NCI-H2171 treated with DMSO at 0.1 percent for 48 hours (cell line): ENCODE data around the gene ZNF398.

Source experiments
- DNase-seq: peaks from one replicate; lab custom pipeline; 2025; lab: John Stamatoyannopoulos, UW

The ZNF398 gene

DNA sequence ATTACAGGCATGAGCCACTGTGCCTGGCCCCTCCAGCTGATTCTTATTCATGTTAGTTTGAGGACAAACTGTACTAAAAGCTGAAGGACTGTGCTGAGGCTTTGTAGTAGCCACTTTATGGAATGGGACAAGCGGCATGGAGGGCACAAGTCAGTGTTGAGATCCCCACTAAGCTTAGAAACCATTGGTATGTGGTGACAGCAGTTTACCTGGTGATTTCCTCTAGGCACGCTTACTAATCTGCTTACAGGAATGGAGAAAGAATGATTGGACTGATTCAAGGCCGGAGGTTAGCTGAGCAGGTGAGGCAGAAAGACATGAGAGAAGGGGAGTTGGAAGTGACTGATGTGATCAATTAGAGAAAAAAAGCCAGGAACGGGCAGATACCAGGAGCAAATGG is 3.7 kb downstream of the ZNF398 start:
- no peak for DNase-seq

DNA sequence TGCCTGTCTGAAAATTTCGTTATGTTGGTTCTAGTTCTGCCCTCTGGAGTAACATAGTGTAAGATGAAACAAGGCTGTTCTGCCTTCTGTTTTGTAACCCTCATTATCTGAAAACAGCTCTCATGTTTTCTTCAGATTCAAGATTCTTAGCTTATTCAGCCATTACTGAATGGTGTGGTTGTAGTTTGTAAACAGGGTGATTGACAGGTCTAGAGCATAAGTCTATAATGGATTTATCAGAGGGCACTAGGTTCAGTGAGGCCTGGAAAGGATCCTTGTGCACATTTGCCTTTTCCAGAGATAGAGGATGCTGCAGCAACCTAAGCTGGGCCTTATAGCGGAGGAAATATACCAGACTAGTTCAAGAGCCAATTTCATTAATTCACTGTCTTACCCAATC is 6.1 kb downstream of the ZNF398 start:
- no peak for DNase-seq

DNA sequence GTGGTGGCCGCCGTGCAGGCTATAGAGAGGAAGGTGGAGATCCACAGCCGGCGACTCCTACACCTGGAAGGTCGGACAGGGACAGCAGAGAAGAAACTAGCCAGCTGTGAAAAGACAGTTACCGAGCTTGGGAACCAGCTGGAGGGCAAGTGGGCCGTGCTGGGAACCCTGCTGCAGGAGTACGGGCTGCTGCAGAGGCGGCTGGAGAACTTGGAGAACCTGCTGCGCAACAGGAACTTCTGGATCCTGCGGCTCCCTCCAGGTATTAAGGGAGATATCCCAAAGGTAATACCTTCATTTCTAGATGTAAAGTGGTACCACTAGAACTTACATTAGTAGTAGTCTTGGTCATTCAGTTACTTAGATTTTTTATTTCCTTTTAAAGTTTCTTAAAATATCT is 6.8 kb downstream of the ZNF398 start:
- no peak for DNase-seq

DNA sequence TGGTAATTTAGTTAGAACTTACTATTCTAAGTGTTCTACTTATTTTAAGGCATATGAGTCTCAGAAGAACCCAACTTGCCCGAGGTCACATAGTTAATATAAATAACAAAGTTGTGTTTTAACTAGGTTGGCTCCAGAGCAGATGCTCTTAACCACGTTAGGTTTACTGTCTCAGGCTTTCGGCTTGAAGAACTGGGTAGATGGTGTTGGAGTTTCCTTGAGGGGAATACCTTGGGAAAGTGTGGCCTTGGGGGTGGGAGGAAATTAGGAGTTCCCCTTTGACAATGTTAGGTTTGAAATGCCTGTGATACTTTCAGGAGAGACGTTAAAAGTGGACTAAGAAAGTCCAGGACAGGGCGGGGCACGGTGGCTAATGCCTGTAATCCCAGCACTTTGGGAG is 9.6 kb downstream of the ZNF398 start:
- DNase-seq = no peak

DNA sequence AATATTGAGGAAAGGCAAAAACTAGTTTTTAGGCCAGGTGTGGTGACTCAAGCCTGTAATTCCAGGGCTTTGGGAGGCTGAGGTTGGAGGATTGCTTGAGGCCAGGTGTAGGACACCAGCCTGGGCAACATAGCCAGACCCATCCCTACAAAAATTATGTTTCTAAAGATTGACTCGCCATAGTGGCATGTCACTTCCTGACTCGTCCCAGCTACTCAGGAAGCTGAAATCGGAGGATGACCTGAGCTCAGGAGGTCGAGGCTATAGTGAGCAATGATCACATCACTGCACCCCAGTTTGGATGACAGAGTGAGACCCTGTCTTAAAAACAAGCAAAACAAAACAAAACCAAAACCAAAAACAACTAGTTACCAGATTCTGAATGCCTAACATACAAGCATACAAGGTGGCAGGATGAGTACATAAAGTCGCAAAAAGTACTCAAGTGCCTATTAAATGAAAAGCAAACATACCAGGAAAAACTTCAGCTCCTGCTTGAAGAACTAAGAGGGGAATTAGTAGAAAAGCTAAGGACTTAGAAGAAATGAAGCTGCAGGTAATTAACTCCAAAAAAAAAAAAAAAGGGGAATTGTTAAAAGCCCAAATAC is 14.1 kb downstream of the ZNF398 start:
- no peak for DNase-seq

DNA sequence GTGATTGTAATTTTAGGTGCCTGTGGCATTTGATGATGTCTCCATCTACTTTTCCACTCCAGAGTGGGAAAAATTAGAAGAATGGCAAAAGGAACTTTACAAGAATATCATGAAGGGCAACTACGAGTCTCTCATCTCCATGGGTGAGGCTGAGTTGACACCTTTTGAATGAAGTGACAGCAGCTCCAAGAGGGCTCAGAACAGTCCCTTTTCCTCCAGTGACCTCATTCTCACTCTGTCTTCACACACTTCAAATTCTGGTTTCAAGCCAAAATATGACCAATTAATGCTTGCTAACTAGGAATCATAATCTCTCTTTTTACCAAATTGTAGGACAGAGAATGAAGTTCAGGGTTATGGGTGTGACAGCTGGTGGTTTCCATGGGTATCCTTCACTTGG is 18.9 kb downstream of the ZNF398 start:
- no peak for DNase-seq

DNA sequence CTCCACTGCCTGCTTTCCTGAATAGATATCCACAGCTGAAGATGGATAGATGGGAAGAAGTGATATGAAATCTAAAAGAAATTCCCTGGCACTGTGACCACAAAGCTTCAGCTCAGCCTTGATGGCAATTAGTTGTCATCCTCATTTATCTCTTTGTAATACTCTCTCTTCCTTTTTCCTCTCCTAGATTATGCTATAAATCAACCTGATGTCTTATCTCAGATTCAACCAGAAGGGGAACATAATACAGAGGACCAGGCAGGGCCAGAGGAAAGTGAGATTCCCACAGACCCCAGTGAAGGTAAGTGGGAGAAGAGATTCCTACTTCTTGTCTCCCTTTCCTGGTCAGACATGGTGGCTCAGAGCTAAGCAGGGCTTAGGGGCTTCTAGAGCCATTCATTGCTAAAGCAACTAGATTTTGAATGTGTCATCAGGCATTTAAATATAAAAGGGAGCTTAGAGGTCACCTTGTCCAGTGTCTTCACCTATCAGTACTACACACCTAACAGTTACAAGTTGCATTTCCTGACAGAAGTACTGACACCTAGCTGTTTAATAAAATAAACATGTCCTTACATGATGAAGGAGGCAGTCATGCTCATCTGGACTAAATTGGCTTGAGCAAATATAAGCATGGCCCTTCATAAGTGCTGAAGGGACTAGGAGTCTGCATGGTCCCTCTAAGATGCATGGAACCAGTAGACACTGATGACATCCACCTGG is 19.5 kb downstream of the ZNF398 start:
- DNase-seq = no peak

DNA sequence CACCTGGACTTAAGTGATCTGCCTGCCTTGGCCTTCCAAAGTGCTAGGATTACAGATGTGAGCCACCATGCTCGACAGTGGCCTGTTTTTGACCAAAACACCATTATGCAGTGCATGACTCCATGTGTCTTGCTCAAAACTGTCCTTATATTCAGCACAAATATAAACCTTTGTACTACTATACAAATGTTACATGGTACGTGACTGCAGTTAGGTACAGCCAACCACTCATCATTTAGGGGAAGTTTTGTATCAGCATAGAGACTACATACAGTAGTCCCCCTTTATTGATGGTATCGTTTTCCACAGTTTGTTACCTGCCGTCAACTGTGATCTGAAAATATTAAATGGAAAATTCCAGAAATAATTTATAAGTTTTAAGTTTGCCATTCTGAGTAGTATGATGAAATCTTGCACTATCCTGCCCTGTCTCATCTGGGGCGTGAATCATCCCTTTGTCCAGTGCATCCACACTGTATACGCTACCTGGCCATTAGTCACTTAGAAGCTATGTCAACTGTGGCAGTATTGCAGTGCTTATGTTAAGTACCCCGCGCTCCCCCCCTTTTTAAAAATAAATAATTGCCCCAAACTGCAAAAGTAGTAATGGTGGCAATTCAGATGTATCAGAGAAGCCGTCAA is 24.8 kb downstream of the ZNF398 start:
- DNase-seq = no peak

DNA sequence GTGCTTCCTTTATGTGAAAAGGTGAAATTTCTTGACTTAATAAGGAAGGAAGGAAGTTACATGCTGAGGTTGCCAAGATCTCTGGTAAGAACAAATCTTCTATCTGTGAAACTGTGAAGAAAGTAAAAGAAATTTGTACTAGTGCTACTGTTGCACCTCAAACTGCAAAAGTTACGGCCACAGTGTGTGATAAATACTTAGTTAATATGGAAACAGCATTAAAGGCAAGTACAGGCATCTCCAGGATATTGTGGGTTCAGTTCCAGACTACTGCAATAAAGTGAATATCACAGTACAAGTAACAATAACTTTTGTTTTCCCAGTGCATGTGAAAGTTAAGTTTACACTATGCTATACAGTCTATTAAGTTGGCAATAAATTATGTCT is 25.3 kb downstream of the ZNF398 start:
- DNase-seq = no peak

DNA sequence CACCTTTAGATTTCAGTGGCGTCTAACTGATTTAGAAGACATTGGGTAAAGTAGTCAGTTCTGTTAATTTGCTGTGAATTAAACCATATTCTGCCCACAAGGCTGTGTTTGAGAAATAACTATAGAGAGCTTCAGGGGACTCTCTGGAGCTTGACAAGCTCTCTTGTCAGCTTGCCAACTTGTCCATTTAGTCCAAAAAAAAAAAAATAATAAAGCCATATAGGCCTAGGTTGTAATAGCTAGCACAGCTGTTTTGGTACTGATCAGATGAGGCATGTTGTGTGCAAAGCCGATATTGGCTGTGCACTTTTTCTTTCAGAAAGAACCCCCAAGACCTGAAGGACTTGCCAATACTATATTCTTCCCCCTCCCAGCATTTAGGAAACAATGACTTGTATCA is 27.9 kb downstream of the ZNF398 start:
- DNase-seq = peak; percentile 69

DNA sequence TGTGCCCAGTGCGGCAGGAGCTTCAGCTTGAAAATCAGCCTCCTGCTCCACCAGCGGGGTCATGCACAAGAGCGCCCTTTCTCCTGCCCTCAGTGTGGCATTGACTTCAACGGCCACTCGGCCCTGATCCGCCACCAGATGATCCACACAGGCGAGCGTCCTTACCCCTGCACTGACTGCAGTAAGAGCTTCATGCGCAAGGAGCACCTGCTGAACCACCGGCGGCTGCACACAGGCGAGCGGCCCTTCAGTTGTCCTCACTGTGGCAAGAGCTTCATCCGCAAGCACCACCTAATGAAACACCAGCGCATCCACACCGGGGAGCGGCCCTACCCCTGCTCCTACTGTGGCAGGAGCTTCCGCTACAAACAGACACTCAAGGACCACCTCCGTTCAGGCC is 32.0 kb downstream of the ZNF398 start:
- DNase-seq = no peak

DNA sequence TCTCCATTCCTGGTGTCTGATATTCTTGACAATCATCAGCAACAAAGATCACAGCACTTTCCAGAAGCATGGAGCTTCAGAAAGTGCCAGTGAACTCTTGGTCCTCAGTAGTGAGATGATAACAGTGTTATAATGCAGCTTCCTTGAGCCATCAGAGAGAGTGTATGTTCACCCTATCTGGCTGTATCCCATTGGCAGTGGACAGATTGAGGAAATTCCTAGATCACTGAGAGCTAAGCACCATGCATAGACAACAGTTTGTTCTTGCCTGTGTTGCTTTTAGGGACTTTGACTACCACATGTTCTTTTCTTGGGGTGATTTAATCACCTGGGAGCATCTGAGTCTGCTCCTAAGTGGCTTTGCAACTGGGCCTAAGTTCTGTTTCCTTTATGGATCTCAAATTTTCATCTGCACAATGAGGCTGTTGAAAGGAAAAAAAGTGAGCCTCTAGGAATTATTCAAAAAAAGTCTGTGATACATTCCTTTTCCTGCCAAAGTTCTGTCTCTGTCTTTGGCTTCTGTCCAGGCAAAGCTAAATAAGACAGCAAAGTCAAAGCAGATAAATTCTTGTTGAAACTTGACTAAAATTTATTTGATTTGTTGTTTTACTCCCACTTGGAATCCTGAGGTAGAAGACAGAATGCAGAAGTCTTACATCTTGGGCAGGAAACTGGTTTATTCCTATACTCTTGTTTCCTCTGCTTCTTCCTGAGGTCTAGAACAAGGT is 33.6 kb downstream of the ZNF398 start:
- DNase-seq = no peak

DNA sequence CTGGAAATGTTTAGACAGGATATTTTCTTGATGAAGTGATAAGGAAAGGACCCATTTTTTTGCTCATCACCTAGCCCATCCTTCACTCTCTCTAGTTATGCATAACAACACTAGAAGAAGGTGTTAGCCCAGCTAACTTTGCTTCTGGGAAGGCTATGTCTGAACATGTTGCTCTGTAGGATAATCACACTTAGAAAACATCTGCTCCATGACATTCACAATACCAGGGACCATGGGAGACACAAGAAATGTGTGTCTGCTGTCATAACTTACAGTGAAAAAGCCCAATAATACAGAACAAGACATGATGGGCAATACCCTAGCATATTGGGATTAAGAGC is 34.2 kb downstream of the ZNF398 start:
- no peak for DNase-seq

DNA sequence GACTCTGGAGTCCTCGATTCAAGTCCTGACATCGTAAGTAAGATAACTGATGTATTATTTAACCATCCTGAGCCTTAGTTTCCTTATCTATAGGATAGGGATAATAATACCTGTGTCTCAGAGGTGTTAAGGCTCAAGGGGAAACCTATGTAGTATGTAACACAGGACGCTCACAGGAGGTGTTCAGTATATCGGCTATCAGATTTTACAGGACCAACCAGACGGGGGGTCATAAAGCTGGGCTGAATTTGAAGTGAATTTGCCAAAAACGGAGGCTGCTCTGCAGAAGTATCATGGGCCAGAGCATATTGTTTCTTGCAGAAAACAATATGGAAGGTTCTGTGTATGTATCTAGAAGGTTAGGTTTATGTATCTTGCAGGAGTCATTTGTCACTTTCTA is 37.0 kb downstream of the ZNF398 start:
- no peak for DNase-seq

DNA sequence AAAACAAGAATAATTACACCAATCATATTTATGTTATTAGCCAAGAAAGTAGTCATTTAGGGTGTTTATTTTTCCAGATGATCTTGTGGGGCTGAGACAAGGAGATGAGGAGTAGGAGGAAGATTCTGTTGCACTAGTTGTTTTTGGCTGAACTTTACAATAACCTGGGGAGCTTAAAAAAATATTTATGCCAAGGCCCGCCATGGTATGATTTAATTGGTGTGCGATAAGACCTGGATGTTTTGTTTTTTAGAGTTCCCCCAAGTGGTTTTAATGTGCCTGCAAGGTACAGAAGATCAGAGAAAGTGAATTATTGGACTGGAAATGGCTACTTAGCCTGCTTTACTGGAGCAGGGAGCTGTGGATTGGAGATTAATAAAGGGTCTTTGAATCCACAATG is 41.0 kb downstream of the ZNF398 start:
- no peak for DNase-seq

DNA sequence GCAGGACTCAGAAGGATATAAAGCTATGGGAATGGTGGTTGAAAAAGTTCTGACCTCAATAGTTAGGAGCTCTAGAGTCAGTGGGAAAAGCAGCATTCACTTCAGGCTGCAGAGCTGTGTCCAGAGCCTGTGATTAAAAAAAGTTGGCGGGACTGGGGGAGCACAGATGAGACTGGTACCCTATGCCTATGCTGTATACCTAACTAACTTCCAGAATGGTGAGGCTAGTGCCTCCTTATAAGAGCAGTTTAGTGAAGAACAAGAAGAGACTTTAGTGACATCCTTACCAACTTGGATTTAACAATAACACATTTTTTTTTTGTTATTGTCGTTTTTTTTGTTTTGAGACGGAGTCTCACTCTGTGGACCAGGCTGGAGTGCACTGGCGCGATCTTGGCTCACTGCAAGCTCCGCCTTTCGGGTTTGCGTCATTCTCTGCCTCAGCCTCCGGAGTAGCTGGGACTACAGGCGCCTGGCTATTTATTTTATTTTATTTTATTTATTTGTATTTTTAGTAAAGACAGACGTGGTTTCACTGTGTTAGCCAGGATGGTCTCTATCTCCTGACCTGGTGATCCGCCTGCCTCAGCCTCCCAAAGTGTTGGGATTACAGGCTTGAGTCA is 41.5 kb downstream of the ZNF398 start:
- no peak for DNase-seq

DNA sequence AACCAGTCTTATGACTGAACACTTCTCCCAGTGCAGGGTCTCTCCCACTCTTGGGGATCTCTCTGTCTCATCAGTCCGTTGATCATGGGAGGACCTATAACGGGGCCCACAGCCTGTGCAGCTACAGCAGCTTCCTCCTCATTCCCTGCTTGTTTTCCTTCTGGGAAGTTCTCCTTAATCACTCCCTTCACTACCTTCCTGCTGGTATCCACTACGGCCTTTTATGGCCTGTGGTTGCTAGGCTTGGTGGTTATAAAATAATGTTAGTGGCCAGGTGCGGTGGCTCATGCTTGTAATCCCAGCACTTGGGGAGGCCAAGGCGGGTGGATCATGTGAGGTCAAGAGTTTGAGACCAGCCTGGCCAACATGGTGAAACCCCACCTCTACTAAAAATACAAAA is 44.6 kb downstream of the ZNF398 start:
- DNase-seq = no peak

DNA sequence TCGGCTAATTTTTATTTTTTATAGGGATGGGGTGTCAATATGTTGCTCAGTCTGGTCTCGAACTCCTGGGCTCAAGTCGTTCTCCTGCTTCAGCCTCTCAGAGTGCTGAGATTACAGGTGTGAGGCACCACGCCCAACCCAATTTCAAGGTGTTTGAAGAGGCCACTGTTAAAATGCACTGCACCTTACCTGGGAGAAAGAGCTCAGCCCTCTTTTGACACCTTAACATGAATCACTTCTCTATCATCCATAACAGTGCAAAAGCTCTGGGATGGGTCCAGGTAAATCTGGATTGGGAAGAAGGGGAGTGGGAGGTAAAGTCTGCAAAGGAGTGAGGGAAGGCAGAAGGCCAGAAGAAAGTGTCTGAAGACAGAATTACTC is 47.5 kb downstream of the ZNF398 start:
- no peak for DNase-seq

DNA sequence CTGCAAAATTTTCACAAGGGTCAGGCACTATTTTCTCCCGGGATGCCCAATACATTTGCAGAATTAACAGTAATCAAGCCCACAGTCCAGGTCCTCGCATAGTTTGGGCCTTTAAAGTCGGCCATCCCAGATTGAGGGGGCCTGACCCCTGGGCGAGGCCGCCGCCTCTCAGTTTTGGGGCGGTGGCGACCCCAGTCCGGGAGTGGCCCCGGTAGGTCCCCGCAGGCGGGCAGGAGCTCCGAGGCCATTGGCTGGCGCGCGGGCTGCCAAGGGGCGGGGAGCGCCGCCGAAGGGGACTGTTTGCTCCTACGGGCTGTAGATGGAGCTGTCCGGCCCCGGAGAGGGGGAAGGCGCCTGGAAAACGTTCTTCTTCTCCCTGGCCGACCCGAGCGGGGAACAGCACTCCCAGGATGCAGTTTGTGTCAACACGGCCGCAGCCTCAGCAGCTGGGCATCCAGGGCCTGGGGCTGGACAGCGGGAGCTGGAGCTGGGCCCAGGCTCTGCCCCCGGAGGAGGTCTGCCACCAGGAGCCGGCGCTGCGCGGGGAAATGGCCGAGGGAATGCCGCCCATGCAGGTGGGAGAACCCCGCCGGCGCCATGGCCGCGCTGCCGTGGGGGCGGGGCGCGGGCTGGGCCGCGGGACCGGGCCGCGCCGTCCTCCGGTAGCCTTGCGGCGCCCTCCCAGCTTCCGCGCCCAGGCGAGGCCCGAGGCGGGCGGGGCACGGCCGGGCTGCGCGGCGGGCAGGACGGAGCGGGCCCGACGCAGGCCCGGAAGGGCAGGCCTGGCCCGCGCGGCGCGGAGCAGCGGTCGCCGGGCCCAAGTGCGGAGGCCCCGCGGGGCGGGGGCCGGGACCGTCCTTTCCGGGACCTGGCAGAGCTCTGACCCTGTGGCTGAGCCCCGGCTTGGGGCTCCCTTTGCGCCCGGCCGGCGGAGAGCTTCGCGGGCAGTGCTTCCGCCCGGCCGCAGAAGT is 48.2 kb downstream of the ZNF398 start, which contains the start of gene ZNF282:
ZNF282 (plus strand) TSS at position 367 of the 971 bp plus-strand sequence; CDS start at position 411, 44 bp downstream.
- peak; percentile 87 for DNase-seq

DNA sequence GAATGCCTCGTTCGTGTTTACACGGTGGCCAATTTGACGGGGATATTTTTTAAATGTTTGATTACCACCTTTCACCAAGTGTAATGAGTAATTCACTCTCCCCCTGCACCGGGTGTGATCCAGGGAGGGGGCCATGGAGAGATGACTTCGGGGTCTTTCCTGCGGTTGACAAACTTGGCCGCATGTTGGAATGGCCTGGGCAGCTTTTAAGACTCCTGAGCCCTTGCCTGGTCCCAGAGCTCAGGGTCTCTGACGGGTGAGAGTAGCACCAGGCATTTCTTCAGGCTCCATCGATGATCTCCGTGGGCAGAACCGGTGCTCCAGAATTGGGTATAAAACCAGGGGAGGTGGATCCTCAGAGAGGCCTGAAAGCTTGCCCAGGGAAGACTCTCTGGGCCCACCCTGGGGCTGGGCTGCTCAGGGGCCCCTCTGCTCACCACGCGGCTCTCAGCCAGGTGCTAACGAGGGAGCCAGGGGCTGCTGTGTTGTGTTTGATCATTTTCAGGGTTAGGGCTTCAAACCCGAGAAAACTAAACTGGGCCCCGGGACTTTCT is 49.0 kb downstream of the ZNF398 start:
- DNase-seq = no peak

DNA sequence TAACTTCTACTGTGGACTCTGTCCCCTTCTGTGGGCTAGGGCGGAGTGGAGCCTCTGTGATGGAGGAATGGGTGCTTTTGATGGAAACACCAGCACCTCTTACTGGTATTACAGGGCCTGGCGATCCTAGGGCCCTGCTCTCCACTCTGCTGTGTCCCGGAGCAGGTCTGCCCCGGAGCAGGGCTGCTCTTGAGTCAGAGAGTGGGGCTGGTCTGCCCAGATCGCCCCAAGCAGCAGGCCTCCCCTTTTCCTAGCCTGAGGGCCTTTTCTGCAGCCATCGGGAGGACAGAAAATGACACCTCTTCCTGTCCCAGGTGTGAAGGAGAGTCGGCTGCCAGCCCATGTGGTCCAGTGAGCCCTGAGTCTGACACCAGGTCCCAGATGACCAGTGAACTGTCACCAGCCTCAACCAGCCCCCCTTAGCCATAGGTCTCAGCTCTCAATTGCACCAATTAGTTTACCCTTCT is 49.5 kb downstream of the ZNF398 start:
- DNase-seq = no peak
